Measurements from ENCODE around the gene ATP2A2. TPM values are rescaled to one million over a fixed set of nuclear protein-coding genes. Genes with fewer than 3 reads are reported as not detected.

ATP2A2 gene
- total and polyA plus RNA-seq, 12 donors, result 20.8 to 312 (median 121) TPM

- Histone ChIP-seq H3K36me3 (replicated peaks in 1 of 2) (no peaks in the 10 kb centered on the region), H3K4me1 (replicated peaks in 1 of 2) (peaks cover 0 to 10% of the 10 kb centered on the region in 2 donors), H3K27ac (no peak overlapping the region), H3K9me3 (replicated peaks in 1 of 3) (no peaks in the 10 kb centered on the region), H3K27me3 (no peaks in the 10 kb centered on the region), H3K4me3 (no peak overlapping the region)
- intact Hi-C loops (cut with DNase I), result no loop called here
- WGBS, 4 donors, result 88 to 92% (median 90%) methylated on average over 1 of the region's 1 CpG
- no peak for DNase-seq
- TF ChIP-seq CTCF (IDR thresholded peaks at IDR 0.05), result no peak
- TF ChIP-seq POLR2A (IDR thresholded peaks at IDR 0.05), result no peak
These were observed 80.2 kb downstream of the ATP2A2 start for GRCh38 chr12:110361216-110361615.

- peak overlapping the region in 4 of 5 donors; percentile 35 to 48 (median 46) for H3K27ac ChIP-seq
- H3K4me3 ChIP-seq, result no peak overlapping the region
- no peaks in the 10 kb centered on the region for H3K27me3 ChIP-seq
- H3K9me3 ChIP-seq (replicated peaks in 1 of 3), result no peaks in the 10 kb centered on the region
- TF ChIP-seq CTCF (IDR thresholded peaks at IDR 0.05) (no peak), POLR2A (IDR thresholded peaks at IDR 0.05) (no peak)
- 63 to 70% (median 66%) methylated on average over 5 to 7 of the region's 7 CpGs for WGBS, 4 donors
- H3K4me1 ChIP-seq (replicated peaks in 1 of 2), result peaks cover 8 to 23% of the 10 kb centered on the region in 2 donors
- peak in 1 of 7 donors; percentile 10 for DNase-seq
- H3K36me3 ChIP-seq (replicated peaks in 1 of 2), result no peaks in the 10 kb centered on the region
- intact Hi-C loops (cut with DNase I), result no loop called here
These were observed 84.7 kb downstream of the ATP2A2 start for GRCh38 chr12:110365489-110366320.

- Histone ChIP-seq H3K9me3 (replicated peaks in 1 of 3) (no peaks in the 10 kb centered on the region), H3K36me3 (replicated peaks in 1 of 2) (no peaks in the 10 kb centered on the region), H3K4me3 (no peak overlapping the region), H3K4me1 (replicated peaks in 1 of 2) (peaks cover 8 to 32% of the 10 kb centered on the region in 2 donors), H3K27ac (peak overlapping the region in 3 of 5 donors; percentile 48 to 76 (median 49)), H3K27me3 (no peaks in the 10 kb centered on the region)
- TF ChIP-seq CTCF (IDR thresholded peaks at IDR 0.05), result no peak
- no peak for TF ChIP-seq POLR2A (IDR thresholded peaks at IDR 0.05)
- WGBS, 4 donors, result 71 to 85% (median 75%) methylated on average over 8 to 13 of the region's 13 CpGs
- intact Hi-C loops (cut with DNase I), result no loop called here
- DNase-seq, result peak in 1 of 7 donors; percentile 12
These were observed 85.5 kb downstream of the ATP2A2 start for GRCh38 chr12:110366321-110367142.
